HEK293T (cell line): ENCODE measurements around the gene ERG28.

ENCODE experiments used
- CTCF ChIA-PET: fragments of 350-600 bp; formaldehyde crosslinking; extraction: SDS; loops from one replicate; lab custom pipeline; 2021; ENCODE audit warnings: antibody characterized with exemption, inconsistent platforms; lab: Yijun Ruan, JAX
- POLR2A ChIA-PET: fragments of 350-600 bp; formaldehyde crosslinking; extraction: SDS; loops from one replicate; lab custom pipeline; 2020; ENCODE audit warnings: antibody characterized with exemption, inconsistent platforms; lab: Yijun Ruan, JAX
- DNase-seq: peaks from one replicate; pipeline ENCODE4 v3.0.0; 2012; ENCODE audit warnings: mixed read lengths; ENCODE audit errors: extremely low spot score
- ARNT ChIP-seq: fragments of 450-650 bp; IDR thresholded peaks from 2 replicates; pipeline ENCODE4 v1.6.1; 2017; ENCODE audit warnings: mild to moderate bottlenecking
- BHLHE40 ChIP-seq: fragments of 450-650 bp; IDR thresholded peaks from 2 replicates; pipeline ENCODE4 v1.6.1; 2016; ENCODE audit warnings: mild to moderate bottlenecking, moderate library complexity, borderline replicate concordance
- CTBP1 ChIP-seq: fragments of 450-650 bp; IDR thresholded peaks from 2 replicates; pipeline ENCODE4 v1.6.1; 2016; ENCODE audit warnings: borderline replicate concordance
- ELF4 ChIP-seq: fragments of 450-650 bp; IDR thresholded peaks from 2 replicates; pipeline ENCODE4 v1.6.1; 2017; ENCODE audit warnings: antibody characterized with exemption
- FOXA1 ChIP-seq: fragments of 450-650 bp; IDR thresholded peaks from 2 replicates; pipeline ENCODE4 v1.6.1; 2016; ENCODE audit warnings: mild to moderate bottlenecking
- FOXK2 ChIP-seq: fragments of 450-650 bp; IDR thresholded peaks from 2 replicates; pipeline ENCODE4 v1.6.1; 2016; ENCODE audit warnings: mild to moderate bottlenecking
- FOXM1 ChIP-seq: fragments of 450-650 bp; IDR thresholded peaks from 2 replicates; pipeline ENCODE4 v1.6.1; 2017; ENCODE audit warnings: mild to moderate bottlenecking, borderline replicate concordance
- HDGF ChIP-seq: fragments of 450-650 bp; IDR thresholded peaks from 2 replicates; pipeline ENCODE4 v1.6.1; 2017; ENCODE audit warnings: antibody characterized with exemption, borderline replicate concordance
- L3MBTL2 ChIP-seq: fragments of 450-650 bp; conservative IDR thresholded peaks from 2 replicates; pipeline ENCODE4 v1.6.1; 2016; ENCODE audit warnings: mild to moderate bottlenecking
- LEF1 ChIP-seq: fragments of 450-650 bp; IDR thresholded peaks from 2 replicates; pipeline ENCODE4 v1.6.1; 2017; ENCODE audit warnings: mild to moderate bottlenecking, borderline replicate concordance
- NFRKB ChIP-seq: fragments of 450-650 bp; IDR thresholded peaks from 2 replicates; pipeline ENCODE4 v1.6.1; 2016; ENCODE audit warnings: mild to moderate bottlenecking, moderate library complexity
- SP1 ChIP-seq: fragments of 450-650 bp; IDR thresholded peaks from 2 replicates; pipeline ENCODE4 v1.6.1; 2017
- SUZ12 ChIP-seq: fragments of 450-650 bp; IDR thresholded peaks from 2 replicates; pipeline ENCODE4 v1.6.1; 2016; ENCODE audit warnings: mild to moderate bottlenecking
- TARDBP ChIP-seq: fragments of 450-650 bp; IDR thresholded peaks from 2 replicates; pipeline ENCODE4 v1.6.1; 2016
- ZNF384 ChIP-seq: fragments of 450-650 bp; IDR thresholded peaks from 2 replicates; pipeline ENCODE4 v1.6.1; 2016
- TF ChIP-seq, protein P1 (sequence below): fragments of 450-650 bp; IDR thresholded peaks from 2 replicates; pipeline ENCODE4 v1.6.1; 2016

Gene ERG28

DNA sequence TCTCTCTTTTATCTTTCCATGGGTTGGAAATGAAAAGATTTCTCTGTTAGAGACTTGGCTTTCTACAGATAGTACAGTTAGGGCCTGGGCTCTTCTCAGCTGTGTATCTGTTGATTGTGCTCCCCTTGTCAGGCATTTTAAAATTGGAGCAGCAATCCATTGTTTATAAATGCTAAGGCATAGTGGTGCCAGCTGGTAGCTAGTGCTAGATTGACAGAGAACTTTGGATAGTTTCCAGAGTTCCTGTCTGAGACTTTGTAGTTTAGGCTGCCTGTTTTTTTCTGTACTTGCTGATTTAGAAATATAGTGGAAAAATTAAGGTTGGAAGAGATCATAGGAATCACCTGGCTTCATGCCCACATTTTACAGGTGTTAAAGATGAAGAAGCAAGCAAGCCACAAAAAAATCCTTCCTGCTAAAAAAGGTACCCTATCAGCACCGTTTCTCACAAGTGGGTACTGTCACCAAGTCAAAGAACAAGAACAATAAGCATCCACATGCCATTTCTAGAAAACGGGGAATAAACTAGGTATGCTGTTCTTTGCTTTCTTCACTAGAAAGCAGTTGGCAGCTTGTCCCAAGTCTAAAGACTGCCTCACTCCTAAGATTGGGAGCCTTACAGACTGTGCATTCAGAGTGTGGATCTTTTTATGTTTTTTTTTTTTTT is 6.6 kb upstream of the ERG28 start:
- CTCF ChIA-PET: interaction anchor here (0.5 kb wide), 1 partner anchor 106 kb away, joined by 3 read pairs; no protein-coding TSS in a partner anchor

DNA sequence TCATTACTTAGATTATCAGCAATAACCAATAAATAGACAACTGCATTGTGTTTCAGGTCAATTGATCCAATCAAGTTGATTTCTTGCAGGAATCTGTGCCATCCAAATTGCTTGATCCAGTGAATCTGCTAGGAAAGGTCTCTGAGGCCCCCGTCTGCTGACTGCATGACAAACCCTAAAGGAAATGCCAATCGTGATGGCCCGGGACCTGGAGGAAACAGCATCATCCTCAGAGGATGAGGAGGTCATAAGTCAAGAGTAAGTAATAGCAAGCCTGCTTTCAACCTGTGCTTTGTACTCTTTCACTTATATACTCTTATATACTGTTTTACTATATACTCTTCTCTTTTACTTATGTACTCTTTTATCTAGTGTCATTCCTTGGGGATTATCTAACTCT is 2.3 kb upstream of the ERG28 start:
- TF ChIP-seq FOXK2: no peak
- no peak for TF ChIP-seq ZNF384
- no peak for TF ChIP-seq CTBP1
- TF ChIP-seq L3MBTL2: no peak
- no peak for TF ChIP-seq ARNT
- no peak for TF ChIP-seq SUZ12
- TF ChIP-seq ELF4: no peak
- no peak for TF ChIP-seq TARDBP
- TF ChIP-seq FOXM1: no peak
- TF ChIP-seq SP1: no peak
- TF ChIP-seq, protein P1, sequence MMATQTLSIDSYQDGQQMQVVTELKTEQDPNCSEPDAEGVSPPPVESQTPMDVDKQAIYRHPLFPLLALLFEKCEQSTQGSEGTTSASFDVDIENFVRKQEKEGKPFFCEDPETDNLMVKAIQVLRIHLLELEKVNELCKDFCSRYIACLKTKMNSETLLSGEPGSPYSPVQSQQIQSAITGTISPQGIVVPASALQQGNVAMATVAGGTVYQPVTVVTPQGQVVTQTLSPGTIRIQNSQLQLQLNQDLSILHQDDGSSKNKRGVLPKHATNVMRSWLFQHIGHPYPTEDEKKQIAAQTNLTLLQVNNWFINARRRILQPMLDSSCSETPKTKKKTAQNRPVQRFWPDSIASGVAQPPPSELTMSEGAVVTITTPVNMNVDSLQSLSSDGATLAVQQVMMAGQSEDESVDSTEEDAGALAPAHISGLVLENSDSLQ: no peak
- no peak for TF ChIP-seq BHLHE40
- no peak for TF ChIP-seq LEF1
- no peak for TF ChIP-seq NFRKB
- POLR2A ChIA-PET: interaction anchor here (0.8 to 1.2 kb wide), 2 partner anchors 10 to 85 kb away, joined by 3 to 4 read pairs; no protein-coding TSS in a partner anchor
- CTCF ChIA-PET: no interaction called here
- no peak for DNase-seq

More for the DNA sequence above, 6.6 kb upstream of the ERG28 start:
- no peak for DNase-seq
- TF ChIP-seq FOXK2: no peak
- no peak for TF ChIP-seq FOXA1
- no peak for TF ChIP-seq HDGF
- no peak for TF ChIP-seq ELF4
- TF ChIP-seq ARNT: no peak
- no peak for TF ChIP-seq TARDBP
- no peak for TF ChIP-seq SUZ12
- no peak for TF ChIP-seq ZNF384
- TF ChIP-seq BHLHE40: no peak
- TF ChIP-seq FOXM1: no peak
- TF ChIP-seq, protein P1: no peak
- no peak for TF ChIP-seq LEF1
- no peak for TF ChIP-seq CTBP1
- no peak for TF ChIP-seq SP1
- TF ChIP-seq NFRKB: no peak
- no peak for TF ChIP-seq L3MBTL2
- POLR2A ChIA-PET: no interaction called here

DNA sequence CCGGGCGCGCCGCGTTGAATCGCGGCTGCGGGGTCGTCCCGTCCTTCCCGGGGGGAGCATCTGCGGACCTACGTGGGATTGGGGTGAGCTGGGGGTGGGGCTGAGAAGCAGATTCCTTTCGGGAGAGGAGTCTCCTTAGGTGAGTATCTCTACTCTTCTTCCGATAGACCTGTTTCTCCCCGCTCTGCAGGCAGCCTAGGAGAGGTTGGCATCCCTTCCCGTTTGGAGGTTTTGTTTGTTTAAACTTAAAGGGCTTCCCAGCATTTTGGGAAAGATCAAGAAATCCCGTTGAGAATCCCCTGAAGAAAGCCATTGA is 781 bp upstream of the ERG28 start:
- no peak for TF ChIP-seq FOXA1
- TF ChIP-seq CTBP1: 0 out of 2 replicates have a peak, but pooled peaks have one; percentile 1
- CTCF ChIA-PET: interaction anchor here (1.4 kb wide), 1 partner anchor 85 kb away, joined by 13 read pairs; no protein-coding TSS in a partner anchor
- DNase-seq: no peak
- POLR2A ChIA-PET: interaction anchor here (0.8 to 2.1 kb wide), 4 partner anchors 12 to 100 kb away, joined by 3 to 26 read pairs (median 12); partner anchors contain the start of gene FLVCR2

DNA sequence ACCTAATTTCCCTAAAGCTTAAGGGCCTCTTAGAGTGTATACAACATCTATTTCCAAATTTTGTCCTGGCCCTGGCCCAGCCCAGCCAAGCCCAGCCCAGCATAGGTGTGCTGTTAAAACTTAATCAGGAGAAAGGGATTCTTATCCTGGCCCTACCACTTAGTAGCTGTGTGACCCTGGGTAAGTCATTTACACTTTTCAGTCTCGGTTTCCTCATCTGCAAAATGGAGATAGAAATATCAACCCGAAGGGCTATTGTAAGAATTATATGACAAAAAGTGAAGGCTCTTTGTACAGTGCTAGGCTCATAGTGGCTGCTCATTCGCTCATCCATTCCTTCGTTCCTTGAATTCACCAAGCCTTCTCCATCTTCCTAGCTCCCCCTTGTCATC is 442 bp downstream of the ERG28 start:
- POLR2A ChIA-PET: interaction anchor here (0.8 to 2.1 kb wide), 10 partner anchors 9 to 534 kb away, joined by 3 to 26 read pairs (median 4); partner anchors contain the start of genes FLVCR2 and NEK9
- no peak for DNase-seq
- TF ChIP-seq BHLHE40: no peak
- no peak for TF ChIP-seq LEF1
- no peak for TF ChIP-seq FOXK2
- TF ChIP-seq TARDBP: no peak
- no peak for TF ChIP-seq SUZ12
- no peak for TF ChIP-seq FOXA1
- no peak for TF ChIP-seq ZNF384
- no peak for TF ChIP-seq L3MBTL2
- TF ChIP-seq CTBP1: no peak
- no peak for TF ChIP-seq NFRKB
- CTCF ChIA-PET: interaction anchor here (0.6 to 1.4 kb wide), 2 partner anchors 83 to 525 kb away, joined by 3 to 13 read pairs; no protein-coding TSS in a partner anchor

DNA sequence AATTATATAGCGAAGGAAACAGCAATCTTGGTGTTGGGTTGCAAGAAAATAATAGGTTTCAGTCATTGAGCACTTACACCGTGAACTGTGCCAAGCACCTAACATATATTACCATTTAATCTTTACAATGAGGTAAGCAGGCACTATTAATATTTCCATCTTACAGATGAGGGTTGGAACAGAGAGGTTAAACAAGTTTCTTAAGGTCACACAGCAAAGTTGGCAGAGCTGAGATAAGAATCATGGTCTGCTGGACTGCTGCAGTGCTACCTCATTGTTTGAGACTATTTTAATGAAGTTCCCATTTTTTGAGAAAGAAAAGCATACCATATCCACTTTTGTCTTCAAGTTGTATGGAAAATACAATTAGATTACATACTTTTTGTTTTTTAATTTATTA is 1.7 kb downstream of the ERG28 start:
- ChIA-PET CTCF (no interaction called here), POLR2A (no interaction called here)
- no peak for TF ChIP-seq FOXA1
- no peak for TF ChIP-seq HDGF
- no peak for TF ChIP-seq ARNT
- TF ChIP-seq ZNF384: no peak
- TF ChIP-seq FOXK2: no peak
- TF ChIP-seq SP1: no peak
- TF ChIP-seq LEF1: no peak
- no peak for TF ChIP-seq L3MBTL2
- no peak for DNase-seq

DNA sequence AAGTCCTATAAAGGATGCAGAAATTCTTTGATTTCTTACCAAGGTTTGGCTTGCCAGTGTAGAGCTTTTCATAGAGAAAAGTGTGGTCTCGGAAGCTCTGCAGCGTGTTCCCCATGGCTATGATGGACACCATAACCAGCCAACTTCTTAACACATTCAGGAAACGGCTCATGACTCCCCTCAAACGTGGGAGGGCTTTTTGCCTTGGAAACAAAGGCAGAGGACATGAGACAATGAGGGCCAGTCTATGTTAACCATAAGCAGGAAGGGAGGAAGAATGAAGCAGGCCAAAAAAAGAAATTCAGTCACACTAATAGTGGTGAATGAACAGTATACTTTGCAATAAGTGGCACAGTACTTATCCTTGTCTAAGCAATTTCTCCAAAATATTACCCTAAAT is 3.3 kb downstream of the ERG28 start:
- DNase-seq: no peak
- TF ChIP-seq CTBP1 (no peak), LEF1 (no peak), TARDBP (no peak), SP1 (no peak), L3MBTL2 (no peak), ZNF384 (no peak)
- POLR2A ChIA-PET: interaction anchor here (0.9 kb wide), 1 partner anchor 208 kb away, joined by 3 read pairs; no protein-coding TSS in a partner anchor
- CTCF ChIA-PET: interaction anchor here (1.1 to 7.4 kb wide), 3 partner anchors 80 to 325 kb away, joined by 4 to 76 read pairs (median 4); partner anchors contain the start of gene FLVCR2

DNA sequence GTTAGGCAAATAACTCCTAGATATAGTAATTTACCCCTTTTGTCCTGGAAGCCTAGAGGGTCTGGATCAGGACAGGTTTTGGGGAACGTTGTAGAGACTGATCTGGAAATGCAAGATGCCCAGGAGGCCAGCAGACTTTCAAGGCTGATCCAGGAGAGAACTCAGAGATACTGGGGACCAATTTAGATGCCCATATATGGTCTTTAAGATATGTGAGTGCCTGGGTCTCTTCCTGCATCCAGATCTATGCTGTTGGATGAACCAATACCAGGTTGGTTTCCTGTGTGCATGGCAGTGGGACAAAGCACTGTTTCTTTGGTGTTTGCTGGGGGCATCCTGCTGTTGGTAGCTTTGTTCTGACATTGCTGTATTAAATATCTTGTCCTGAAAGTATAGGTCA is 5.4 kb downstream of the ERG28 start:
- TF ChIP-seq SUZ12 (no peak), CTBP1 (no peak), ARNT (no peak), TARDBP (no peak), FOXM1 (no peak), ZNF384 (no peak), LEF1 (no peak), L3MBTL2 (no peak), HDGF (no peak), NFRKB (no peak), ELF4 (no peak), FOXA1 (no peak), BHLHE40 (no peak), FOXK2 (no peak)
- TF ChIP-seq, protein P1: no peak
- ChIA-PET CTCF (interaction anchor here (0.6 to 7.4 kb wide), 11 partner anchors 9 to 351 kb away, joined by 3 to 76 read pairs (median 4); partner anchors contain the start of gene FLVCR2), POLR2A (interaction anchor here (2.8 kb wide), 1 partner anchor 78 kb away, joined by 11 read pairs; no protein-coding TSS in a partner anchor)
- DNase-seq: no peak
